BE2C (cell line): ENCODE measurements around the gene EYS.

Experiments used
- DNase-seq: peaks from one replicate; pipeline ENCODE4 v3.0.0-alpha.2; 2020
- H3K27me3 ChIP-seq: fragments of 250-450 bp; sonication (Bioruptor Pico); 2 replicates; pipeline ENCODE4 v1.5.1; 2020; ENCODE audit warnings: mild to moderate bottlenecking
- H3K36me3 ChIP-seq: fragments of 250-450 bp; sonication (Bioruptor Pico); 2 replicates; pipeline ENCODE4 v1.5.1; 2020; ENCODE audit warnings: mild to moderate bottlenecking
- H3K4me1 ChIP-seq: fragments of 250-450 bp; sonication (Bioruptor Pico); 2 replicates; pipeline ENCODE4 v1.5.1; 2020
- H3K4me3 ChIP-seq: 2 replicates; pipeline ENCODE4 v1.5.1; 2011; ENCODE audit warnings: low read depth, low read length
- H3K9me3 ChIP-seq: fragments of 250-450 bp; sonication (Bioruptor Pico); 2 replicates; pipeline ENCODE4 v1.5.1; 2020
- TF ChIP-seq, protein P1 (sequence below): IDR thresholded peaks from 2 replicates; pipeline ENCODE4 v1.5.1; 2012; ENCODE audit warnings: mild to moderate bottlenecking, low read depth, low read length

Gene EYS

DNA sequence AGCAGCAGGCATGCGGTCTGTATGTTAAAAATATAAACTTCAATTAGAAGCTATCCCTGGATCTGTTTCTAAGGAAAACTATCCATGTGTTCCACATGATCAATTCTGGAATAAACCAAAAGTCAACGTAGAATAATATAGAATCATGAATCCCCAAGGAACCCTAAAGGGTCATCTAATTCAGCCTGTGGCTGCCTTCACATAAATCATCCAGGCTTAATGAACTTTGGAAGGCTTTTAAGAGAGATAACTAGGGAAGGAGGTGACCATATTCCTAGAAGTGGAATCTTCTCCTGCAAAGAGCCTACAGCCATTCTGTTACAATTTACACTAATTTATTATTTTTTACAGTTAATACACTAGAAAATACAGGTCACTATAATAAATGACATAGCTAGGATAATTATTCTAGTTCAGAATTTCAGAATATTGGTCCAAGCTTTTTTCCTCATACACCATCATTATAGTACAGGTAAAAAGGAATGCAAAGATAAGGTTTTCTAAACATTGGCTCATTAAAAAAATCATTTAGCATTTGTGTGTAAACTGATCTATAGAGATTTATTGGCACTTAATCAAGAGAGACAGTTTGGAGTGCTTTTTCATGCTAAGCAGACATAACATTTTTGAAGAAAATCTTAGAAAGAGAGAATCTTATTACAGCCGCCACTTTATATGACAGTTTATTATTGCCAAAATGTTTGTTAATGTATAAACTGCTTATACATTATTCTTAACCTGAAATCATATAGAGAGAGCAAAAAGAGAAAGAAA is 1220.3 kb downstream of the EYS start:
- no peaks in the 10 kb centered on the region for H3K36me3 ChIP-seq
- TF ChIP-seq, protein P1, sequence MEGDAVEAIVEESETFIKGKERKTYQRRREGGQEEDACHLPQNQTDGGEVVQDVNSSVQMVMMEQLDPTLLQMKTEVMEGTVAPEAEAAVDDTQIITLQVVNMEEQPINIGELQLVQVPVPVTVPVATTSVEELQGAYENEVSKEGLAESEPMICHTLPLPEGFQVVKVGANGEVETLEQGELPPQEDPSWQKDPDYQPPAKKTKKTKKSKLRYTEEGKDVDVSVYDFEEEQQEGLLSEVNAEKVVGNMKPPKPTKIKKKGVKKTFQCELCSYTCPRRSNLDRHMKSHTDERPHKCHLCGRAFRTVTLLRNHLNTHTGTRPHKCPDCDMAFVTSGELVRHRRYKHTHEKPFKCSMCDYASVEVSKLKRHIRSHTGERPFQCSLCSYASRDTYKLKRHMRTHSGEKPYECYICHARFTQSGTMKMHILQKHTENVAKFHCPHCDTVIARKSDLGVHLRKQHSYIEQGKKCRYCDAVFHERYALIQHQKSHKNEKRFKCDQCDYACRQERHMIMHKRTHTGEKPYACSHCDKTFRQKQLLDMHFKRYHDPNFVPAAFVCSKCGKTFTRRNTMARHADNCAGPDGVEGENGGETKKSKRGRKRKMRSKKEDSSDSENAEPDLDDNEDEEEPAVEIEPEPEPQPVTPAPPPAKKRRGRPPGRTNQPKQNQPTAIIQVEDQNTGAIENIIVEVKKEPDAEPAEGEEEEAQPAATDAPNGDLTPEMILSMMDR: no peak
- H3K27me3 ChIP-seq: no peaks in the 10 kb centered on the region
- H3K4me3 ChIP-seq: no peak overlapping the region
- H3K4me1 ChIP-seq: peaks cover 8% of the 10 kb centered on the region
- H3K9me3 ChIP-seq: no peaks in the 10 kb centered on the region
- no peak for DNase-seq

DNA sequence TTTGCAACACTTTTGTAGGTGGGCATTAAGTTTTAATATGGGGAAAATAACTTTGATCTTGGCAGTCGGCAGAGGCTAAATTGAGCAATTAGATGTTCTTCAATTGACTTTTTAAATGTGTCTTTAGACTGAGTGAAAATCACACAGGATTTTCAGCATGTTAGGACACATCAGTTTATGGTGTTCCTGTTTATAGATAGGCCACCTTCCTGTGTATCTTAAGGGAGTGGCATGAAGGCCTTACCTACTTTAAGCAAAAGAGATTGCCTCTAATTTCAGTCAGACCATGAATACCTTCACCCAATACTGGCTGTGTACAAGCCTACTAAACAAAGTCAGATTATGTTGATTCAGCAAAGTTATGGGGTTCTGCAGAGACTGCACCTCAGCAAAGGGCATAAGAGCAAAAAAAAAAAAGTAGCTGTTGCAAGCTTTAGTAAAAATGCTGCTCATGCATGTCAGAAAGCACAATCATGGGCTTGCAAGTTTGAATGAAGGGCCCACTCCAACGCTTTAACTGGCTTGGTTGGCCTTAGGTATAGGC is 1223.0 kb downstream of the EYS start:
- Histone ChIP-seq H3K36me3 (no peaks in the 10 kb centered on the region), H3K4me1 (peaks cover 2% of the 10 kb centered on the region; the same call in 1 of the 2 replicates), H3K9me3 (no peaks in the 10 kb centered on the region), H3K27me3 (no peaks in the 10 kb centered on the region), H3K4me3 (no peak overlapping the region)
- TF ChIP-seq, protein P1: no peak
- DNase-seq: no peak

DNA sequence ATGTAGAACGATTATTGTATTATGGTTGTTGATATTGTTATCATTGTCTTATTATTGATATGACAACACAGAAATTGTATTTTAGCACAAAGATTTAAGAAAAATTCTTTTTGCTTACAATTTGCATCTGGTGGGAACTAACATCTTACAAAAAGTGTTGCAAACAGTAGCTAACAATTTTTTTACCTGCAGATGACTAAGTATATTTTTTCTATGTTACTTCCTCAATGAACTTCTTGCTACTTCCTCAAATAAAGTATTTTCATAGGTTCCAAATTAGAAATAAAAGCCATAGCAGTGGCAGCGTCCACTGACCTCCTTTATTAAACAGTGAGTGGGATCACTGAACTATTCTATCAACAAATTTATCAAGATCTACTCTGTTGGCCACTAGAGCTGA is 1224.4 kb downstream of the EYS start:
- H3K9me3 ChIP-seq: no peaks in the 10 kb centered on the region
- no peak overlapping the region for H3K4me3 ChIP-seq
- TF ChIP-seq, protein P1: no peak
- no peak for DNase-seq
- no peaks in the 10 kb centered on the region for H3K4me1 ChIP-seq
- no peaks in the 10 kb centered on the region for H3K27me3 ChIP-seq
- H3K36me3 ChIP-seq: no peaks in the 10 kb centered on the region

DNA sequence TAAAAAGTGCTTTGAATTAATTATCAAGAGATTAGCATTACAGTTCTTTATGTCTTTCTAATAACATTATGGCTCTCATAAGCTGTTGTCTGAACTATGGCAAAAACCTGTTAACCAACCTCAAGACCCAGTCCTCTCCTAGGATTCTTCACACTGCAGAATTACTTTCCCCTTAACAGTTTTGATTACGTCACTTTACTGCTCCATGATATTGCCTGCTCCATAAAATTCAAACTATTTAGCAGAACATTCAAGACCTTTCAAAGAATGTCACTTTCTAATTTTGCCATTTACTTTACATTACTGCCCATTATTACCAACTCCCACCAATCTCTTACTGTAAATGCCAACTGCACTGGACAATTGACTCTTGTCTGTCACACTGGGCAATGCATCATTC is 1227.9 kb downstream of the EYS start:
- no peaks in the 10 kb centered on the region for H3K27me3 ChIP-seq
- TF ChIP-seq, protein P1: no peak
- DNase-seq: no peak
- H3K9me3 ChIP-seq: no peaks in the 10 kb centered on the region
- H3K4me1 ChIP-seq: no peaks in the 10 kb centered on the region
- no peak overlapping the region for H3K4me3 ChIP-seq
- no peaks in the 10 kb centered on the region for H3K36me3 ChIP-seq

DNA sequence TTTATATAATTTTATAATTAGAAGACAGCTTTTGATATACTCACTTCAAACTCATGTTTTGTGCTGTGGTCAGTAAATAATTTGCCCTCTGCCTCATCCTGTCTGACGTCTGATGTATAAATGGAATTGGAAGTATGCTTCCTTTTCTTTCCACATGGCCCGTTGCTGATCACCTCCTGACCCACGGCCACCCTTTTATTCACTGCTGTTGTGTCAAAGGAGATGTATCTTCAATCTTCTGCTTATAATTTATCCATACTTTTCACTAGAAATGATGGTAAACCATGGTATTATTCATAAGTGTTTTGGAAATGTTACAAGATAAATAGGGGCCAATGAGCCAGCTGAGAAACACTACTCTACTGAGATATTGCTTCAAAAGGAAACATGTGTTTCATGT is 1229.6 kb downstream of the EYS start:
- no peaks in the 10 kb centered on the region for H3K9me3 ChIP-seq
- DNase-seq: no peak
- H3K36me3 ChIP-seq: no peaks in the 10 kb centered on the region
- no peaks in the 10 kb centered on the region for H3K4me1 ChIP-seq
- no peaks in the 10 kb centered on the region for H3K27me3 ChIP-seq
- TF ChIP-seq, protein P1: no peak
- no peak overlapping the region for H3K4me3 ChIP-seq

DNA sequence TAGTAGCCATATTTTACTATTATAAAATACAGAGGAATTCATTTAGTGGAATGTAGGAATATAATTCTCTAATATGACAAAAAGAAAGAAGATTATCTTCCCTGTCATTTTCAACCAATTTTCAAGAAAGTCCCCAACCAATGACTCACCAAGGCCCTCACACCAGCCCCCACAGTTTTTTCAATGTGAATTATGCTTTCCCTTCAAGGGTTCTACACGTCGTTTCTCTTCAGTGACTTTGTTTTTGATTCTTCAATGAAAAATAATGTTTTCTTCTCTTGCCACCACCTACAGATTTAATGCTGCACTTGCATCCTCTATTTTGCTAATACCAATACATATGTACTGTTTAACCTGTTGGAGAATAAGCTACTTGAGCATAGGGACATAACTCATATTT is 1230.1 kb downstream of the EYS start:
- Histone ChIP-seq H3K9me3 (no peaks in the 10 kb centered on the region), H3K4me3 (no peak overlapping the region), H3K4me1 (no peaks in the 10 kb centered on the region), H3K36me3 (no peaks in the 10 kb centered on the region), H3K27me3 (no peaks in the 10 kb centered on the region)
- no peak for DNase-seq
- TF ChIP-seq, protein P1: no peak
